SU-DHL-6 (cell line): ENCODE data around the gene SUMF1.

Source experiments
- H2AFZ ChIP-seq: fragments of 200-600 bp; sonication (generic); 2 replicates; pipeline ENCODE4 v1.6.1; 2014; ENCODE audit warnings: low read depth, mild to moderate bottlenecking, moderate library complexity, mixed read lengths, antibody characterized with exemption, low read length; ENCODE audit not compliant: severe bottlenecking
- H3F3A ChIP-seq: fragments of 200-600 bp; shearing (Covaris generic); 2 replicates; pipeline ENCODE4 v1.6.0; 2016; ENCODE audit warnings: antibody characterized with exemption, mild to moderate bottlenecking; ENCODE audit not compliant: insufficient read depth
- H3K27ac ChIP-seq: fragments of 200-600 bp; sonication (generic); 2 replicates; pipeline ENCODE4 v1.5.1; 2016; ENCODE audit warnings: low read depth, mild to moderate bottlenecking, low read length, moderate library complexity, mixed read lengths
- H3K27me3 ChIP-seq: fragments of 200-600 bp; sonication (generic), shearing (Covaris generic); 2 replicates; pipeline ENCODE4 v1.6.0; 2014; ENCODE audit warnings: mild to moderate bottlenecking, low read length
- H3K36me3 ChIP-seq: fragments of 200-600 bp; sonication (generic); 2 replicates; pipeline ENCODE4 v1.6.1; 2014; ENCODE audit warnings: mild to moderate bottlenecking, low read length, mixed read lengths
- H3K4me2 ChIP-seq: fragments of 300-600, 200-600 bp; shearing (Covaris generic), sonication (generic); 2 replicates; pipeline ENCODE4 v1.6.0; 2014; ENCODE audit warnings: low read length, low read depth, mild to moderate bottlenecking; ENCODE audit not compliant: poor library complexity, severe bottlenecking
- H3K4me3 ChIP-seq: fragments of 200-600 bp; sonication (generic); 2 replicates; pipeline ENCODE4 v1.5.1; 2014; ENCODE audit warnings: antibody characterized with exemption, low read length, mild to moderate bottlenecking, mixed read lengths; ENCODE audit not compliant: insufficient read depth, poor library complexity, severe bottlenecking
- H3K79me2 ChIP-seq: fragments of 200-600 bp; sonication (generic); 2 replicates; pipeline ENCODE4 v1.6.1; 2014; ENCODE audit warnings: mild to moderate bottlenecking, low read length, moderate library complexity; ENCODE audit not compliant: insufficient read depth
- H3K9ac ChIP-seq: fragments of 200-600 bp; sonication (generic); 2 replicates; pipeline ENCODE4 v1.7.0; 2014; ENCODE audit warnings: mild to moderate bottlenecking, low read length
- H3K9me2 ChIP-seq: fragments of 200-600 bp; sonication (generic); replicated peaks from 2 replicates; pipeline ENCODE4 v1.6.1; 2014; ENCODE audit warnings: low read length; ENCODE audit not compliant: insufficient read depth
- H3K9me3 ChIP-seq: fragments of 200-600 bp; sonication (generic); 2 replicates; pipeline ENCODE4 v1.6.1; 2014; ENCODE audit warnings: low read length, mixed read lengths; ENCODE audit not compliant: insufficient read depth
- H4K20me1 ChIP-seq: fragments of 200-600 bp; sonication (generic); 2 replicates; pipeline ENCODE4 v1.6.1; 2014; ENCODE audit warnings: low read depth, mild to moderate bottlenecking, antibody characterized with exemption, low read length, moderate library complexity, mixed read lengths
- CTCF ChIP-seq: fragments of 200-600 bp; sonication (generic); IDR thresholded peaks from one replicate; pipeline ENCODE4 v1.5.1; 2017; ENCODE audit warnings: antibody characterized with exemption, mild to moderate bottlenecking, low read length, moderate library complexity; ENCODE audit not compliant: insufficient read depth, poor library complexity, severe bottlenecking
- EZH2phosphoT487 ChIP-seq: fragments of 200-600 bp; sonication (generic), shearing (Covaris generic); conservative IDR thresholded peaks from 2 replicates; pipeline ENCODE4 v1.6.1; 2018; ENCODE audit warnings: mild to moderate bottlenecking, antibody characterized with exemption, low read length, moderate library complexity, mixed read lengths

Gene SUMF1

DNA sequence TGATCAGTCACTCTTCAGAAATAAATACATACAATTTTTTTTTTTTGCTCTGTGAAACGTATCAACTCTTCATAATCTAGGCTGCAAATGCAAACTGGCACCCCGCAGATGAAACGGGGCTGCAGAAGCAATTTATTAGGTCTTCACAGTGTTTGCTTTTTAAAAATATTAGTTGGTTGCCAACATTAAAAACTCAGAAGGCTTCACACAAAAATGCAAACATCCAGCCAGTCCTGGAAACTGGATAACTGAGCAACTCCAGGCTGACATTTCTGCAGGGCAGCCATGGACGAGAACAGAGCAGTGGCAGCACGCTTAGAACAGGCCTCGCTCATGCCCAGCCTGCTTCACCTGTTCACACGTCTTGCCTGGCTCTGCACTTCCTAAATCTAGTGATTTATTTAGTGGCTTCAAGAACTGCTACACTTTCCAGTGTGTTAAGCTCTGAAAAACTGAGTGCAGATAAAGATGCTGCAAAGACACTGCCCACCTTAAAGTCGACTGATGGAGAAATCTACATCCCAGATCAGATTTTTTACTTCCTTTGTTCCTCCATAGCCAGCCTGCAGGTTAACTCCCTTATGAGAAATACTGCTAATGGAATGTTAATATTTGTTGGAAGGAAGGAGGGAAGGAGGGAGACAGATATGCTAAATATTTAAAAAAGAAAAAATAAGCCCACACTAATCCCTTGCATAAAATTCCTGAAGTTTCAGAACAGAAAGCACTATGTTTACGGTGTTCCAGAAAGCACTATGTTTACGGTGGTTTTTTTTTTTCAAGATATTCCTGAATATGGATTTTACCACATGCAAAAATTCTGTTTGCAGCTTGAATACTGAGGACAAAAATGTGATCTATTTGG, 110.3 kb downstream of the SUMF1 start:
- Histone ChIP-seq H3F3A (no peaks in the 10 kb centered on the region), H3K9ac (no peak overlapping the region), H3K4me3 (no peak overlapping the region), H3K9me3 (no peaks in the 10 kb centered on the region), H3K36me3 (no peaks in the 10 kb centered on the region), H3K9me2 (no peaks in the 10 kb centered on the region), H4K20me1 (no peaks in the 10 kb centered on the region), H3K4me2 (no peak overlapping the region), H3K27ac (no peak overlapping the region), H3K27me3 (no peaks in the 10 kb centered on the region), H3K79me2 (no peaks in the 10 kb centered on the region), H2AFZ (no peak overlapping the region)
- no peak for TF ChIP-seq CTCF
- no peak for TF ChIP-seq EZH2phosphoT487

- no peak for TF ChIP-seq EZH2phosphoT487
- no peak for TF ChIP-seq CTCF
- no peak overlapping the region for H3K9ac ChIP-seq
- no peak overlapping the region for H3K4me2 ChIP-seq
- no peaks in the 10 kb centered on the region for H3K36me3 ChIP-seq
- no peaks in the 10 kb centered on the region for H3F3A ChIP-seq
- no peak overlapping the region for H3K4me3 ChIP-seq
- H3K9me2 ChIP-seq = no peaks in the 10 kb centered on the region
- no peaks in the 10 kb centered on the region for H3K27me3 ChIP-seq
- no peaks in the 10 kb centered on the region for H3K79me2 ChIP-seq
- no peak overlapping the region for H2AFZ ChIP-seq
- H4K20me1 ChIP-seq = no peaks in the 10 kb centered on the region
- H3K9me3 ChIP-seq = no peaks in the 10 kb centered on the region
- no peak overlapping the region for H3K27ac ChIP-seq
These were observed 110.9 kb downstream of the SUMF1 start for GRCh38 chr3:4356220-4356540.

- Histone ChIP-seq H2AFZ (no peak overlapping the region), H4K20me1 (no peaks in the 10 kb centered on the region), H3K79me2 (no peaks in the 10 kb centered on the region), H3K4me2 (no peak overlapping the region), H3K36me3 (no peaks in the 10 kb centered on the region), H3K27ac (no peak overlapping the region), H3K27me3 (no peaks in the 10 kb centered on the region), H3K9me2 (no peaks in the 10 kb centered on the region), H3K4me3 (no peak overlapping the region), H3K9me3 (no peaks in the 10 kb centered on the region), H3K9ac (no peak overlapping the region), H3F3A (no peaks in the 10 kb centered on the region)
- TF ChIP-seq CTCF (no peak), EZH2phosphoT487 (no peak)
These were observed 111.5 kb downstream of the SUMF1 start for GRCh38 chr3:4355401-4356219.
